DND-41 (cell line): ENCODE measurements around the gene AGAP1.

Experiments used
- EZH2 ChIP-seq: IDR thresholded peaks from 3 replicates; pipeline ENCODE4 v1.6.1; 2012; ENCODE audit warnings: borderline replicate concordance, low read depth, mild to moderate bottlenecking, moderate library complexity, low read length, inconsistent platforms; ENCODE audit not compliant: severe bottlenecking
- TF ChIP-seq, protein P1 (sequence below): IDR thresholded peaks from 2 replicates; pipeline ENCODE4 v1.5.1; 2012; ENCODE audit warnings: borderline replicate concordance, low read length, moderate library complexity, mild to moderate bottlenecking; ENCODE audit not compliant: poor library complexity, severe bottlenecking; ENCODE audit errors: extremely low read depth

DNA sequence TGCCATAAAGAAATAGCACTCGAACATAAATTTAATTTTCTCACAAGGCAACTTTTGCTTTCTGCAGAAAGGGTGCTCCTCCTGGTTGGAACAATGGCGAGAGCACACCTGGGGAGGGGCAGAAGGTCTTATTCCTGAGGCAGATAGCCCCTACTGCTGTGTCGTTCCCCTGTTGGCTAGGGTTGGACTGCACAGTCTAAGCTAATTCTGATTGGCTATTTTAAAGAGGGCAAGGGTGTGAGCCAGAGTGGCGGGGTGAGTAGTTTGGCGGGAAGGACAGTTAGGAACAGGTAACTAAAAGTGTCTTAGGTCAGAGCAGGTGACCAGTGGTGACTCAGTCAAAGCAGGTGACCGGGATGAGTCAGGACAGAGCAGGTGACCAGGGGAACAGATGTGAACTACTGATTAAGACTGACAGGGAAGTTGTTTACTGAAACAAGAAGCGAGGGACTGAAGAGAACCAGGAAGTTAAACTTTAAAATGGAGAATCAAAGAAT, 49.7 kb upstream of the AGAP1 start:
- TF ChIP-seq, protein P1, sequence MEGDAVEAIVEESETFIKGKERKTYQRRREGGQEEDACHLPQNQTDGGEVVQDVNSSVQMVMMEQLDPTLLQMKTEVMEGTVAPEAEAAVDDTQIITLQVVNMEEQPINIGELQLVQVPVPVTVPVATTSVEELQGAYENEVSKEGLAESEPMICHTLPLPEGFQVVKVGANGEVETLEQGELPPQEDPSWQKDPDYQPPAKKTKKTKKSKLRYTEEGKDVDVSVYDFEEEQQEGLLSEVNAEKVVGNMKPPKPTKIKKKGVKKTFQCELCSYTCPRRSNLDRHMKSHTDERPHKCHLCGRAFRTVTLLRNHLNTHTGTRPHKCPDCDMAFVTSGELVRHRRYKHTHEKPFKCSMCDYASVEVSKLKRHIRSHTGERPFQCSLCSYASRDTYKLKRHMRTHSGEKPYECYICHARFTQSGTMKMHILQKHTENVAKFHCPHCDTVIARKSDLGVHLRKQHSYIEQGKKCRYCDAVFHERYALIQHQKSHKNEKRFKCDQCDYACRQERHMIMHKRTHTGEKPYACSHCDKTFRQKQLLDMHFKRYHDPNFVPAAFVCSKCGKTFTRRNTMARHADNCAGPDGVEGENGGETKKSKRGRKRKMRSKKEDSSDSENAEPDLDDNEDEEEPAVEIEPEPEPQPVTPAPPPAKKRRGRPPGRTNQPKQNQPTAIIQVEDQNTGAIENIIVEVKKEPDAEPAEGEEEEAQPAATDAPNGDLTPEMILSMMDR: no peak
- no peak for TF ChIP-seq EZH2
